Prostate gland (tissue), 2 donors: ENCODE measurements around the gene TMEM116.

Experiments used
- POLR2AphosphoS5 ChIP-seq: sonication (generic); formaldehyde crosslinking; IDR thresholded peaks from one replicate; pipeline ENCODE4 v1.6.1; 2017; ENCODE audit warnings: antibody characterized with exemption
- TF ChIP-seq, protein P1 (sequence below), 4 experiments: fragments of 200-600 bp in 2 of 4; fragments of 450-650 bp in 2 of 4; sonication (generic) in 2 of 4; IDR thresholded peaks; 1 replicate in 3 of 4; 2 replicates in 1 of 4; pipeline ENCODE4 v1.5.1; 2016 to 2019; ENCODE audit warnings: antibody characterized with exemption in 4 of 4, mild to moderate bottlenecking in 2 of 4, moderate library complexity in 2 of 4

DNA sequence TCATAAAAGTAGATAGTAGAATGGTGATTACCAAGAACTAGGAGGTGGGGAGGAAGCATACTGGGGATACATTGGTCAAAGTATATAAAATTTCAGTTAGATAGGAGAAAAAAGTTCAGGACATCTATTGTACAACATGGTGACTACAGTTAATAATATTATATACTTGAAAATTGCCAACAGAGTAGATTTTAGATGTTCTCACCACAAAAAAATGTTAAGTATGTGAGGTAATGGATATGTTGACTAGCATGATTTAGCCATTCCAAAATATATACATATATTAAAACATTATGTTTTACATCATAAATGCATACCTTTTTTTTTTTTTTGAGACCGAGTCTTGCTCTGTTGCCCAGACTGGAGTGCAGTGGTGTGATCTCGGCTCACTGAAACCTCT, 31.0 kb downstream of the TMEM116 start:
- TF ChIP-seq, protein P1, sequence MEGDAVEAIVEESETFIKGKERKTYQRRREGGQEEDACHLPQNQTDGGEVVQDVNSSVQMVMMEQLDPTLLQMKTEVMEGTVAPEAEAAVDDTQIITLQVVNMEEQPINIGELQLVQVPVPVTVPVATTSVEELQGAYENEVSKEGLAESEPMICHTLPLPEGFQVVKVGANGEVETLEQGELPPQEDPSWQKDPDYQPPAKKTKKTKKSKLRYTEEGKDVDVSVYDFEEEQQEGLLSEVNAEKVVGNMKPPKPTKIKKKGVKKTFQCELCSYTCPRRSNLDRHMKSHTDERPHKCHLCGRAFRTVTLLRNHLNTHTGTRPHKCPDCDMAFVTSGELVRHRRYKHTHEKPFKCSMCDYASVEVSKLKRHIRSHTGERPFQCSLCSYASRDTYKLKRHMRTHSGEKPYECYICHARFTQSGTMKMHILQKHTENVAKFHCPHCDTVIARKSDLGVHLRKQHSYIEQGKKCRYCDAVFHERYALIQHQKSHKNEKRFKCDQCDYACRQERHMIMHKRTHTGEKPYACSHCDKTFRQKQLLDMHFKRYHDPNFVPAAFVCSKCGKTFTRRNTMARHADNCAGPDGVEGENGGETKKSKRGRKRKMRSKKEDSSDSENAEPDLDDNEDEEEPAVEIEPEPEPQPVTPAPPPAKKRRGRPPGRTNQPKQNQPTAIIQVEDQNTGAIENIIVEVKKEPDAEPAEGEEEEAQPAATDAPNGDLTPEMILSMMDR (IDR thresholded peaks at IDR 0.05) = no peak
- TF ChIP-seq POLR2AphosphoS5 = no peak
